ENCODE measurements around the gene PYGO1.

GRCh38 chr15:55552451-55552850 lies 35.7 kb downstream of the PYGO1 start:
- no peak for TF ChIP-seq CTCF (conservative IDR thresholded peaks at IDR 0.05 in 1 of 2, IDR thresholded peaks at IDR 0.05 in 1 of 2; ENCODE audit: extremely low read depth in 1 of 2, insufficient read depth in 1 of 2, low read depth in 1 of 2, low read length in 2 of 2)
- TF ChIP-seq EZH2 (IDR thresholded peaks at IDR 0.05; ENCODE audit: borderline replicate concordance, low read length): no peak
